CD4-positive, alpha-beta T cell treated with Interleukin-2 at 100 ng/mL for 4 hours (primary cell): ENCODE measurements around the gene NKAIN2.
"Not testable (repeated sequence)": the region's sequence is repeated elsewhere in the genome, so short reads cannot be mapped to it uniquely, and the experiment has no call there.

Experiments
- DNase-seq: peaks from one replicate; pipeline ENCODE4 v3.0.0-alpha.2; 2020; ENCODE audit warnings: low spot score

NKAIN2 gene

GRCh38 chr6:124099520-124099919, 295.9 kb downstream of the NKAIN2 start:
- no peak for DNase-seq

DNA sequence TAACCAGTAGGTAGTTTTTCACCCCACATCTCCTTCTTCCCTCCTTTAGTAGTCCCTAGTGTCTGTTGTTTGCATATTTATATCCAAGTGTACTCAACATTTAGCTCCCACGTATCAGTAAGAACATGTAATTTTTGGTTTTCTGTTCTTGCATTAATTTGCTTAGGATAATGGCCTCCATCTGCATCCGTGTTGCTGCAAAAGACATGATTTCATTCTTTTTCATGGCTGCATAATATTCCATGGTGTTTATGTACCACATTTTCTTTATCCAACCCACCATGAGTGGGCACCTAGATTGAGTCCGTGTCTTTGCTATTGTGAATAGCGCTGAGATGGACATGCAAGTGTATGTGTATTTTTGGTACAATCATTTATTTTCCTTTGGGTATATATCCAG, 306.8 kb downstream of the NKAIN2 start:
- DNase-seq, result no peak

DNA sequence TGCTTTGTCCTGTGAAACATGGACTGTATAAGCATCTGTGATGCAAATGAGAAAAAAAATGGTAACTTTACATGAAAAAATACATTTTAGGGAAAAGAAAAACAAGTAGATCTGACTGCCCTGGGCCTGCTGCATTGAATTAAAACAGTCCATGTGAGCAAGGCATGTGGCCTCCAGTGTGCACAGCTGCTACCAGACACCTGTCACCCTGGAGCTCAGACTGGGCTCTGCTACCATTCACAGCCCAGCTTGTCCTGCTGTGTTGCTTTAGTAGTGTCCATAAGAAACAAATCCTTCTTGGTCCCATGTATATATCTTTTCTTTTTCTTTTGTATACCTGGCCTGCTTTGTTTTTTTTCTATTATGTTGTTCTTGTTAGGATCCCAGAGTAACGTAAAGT, 315.9 kb downstream of the NKAIN2 start:
- no peak for DNase-seq

DNA sequence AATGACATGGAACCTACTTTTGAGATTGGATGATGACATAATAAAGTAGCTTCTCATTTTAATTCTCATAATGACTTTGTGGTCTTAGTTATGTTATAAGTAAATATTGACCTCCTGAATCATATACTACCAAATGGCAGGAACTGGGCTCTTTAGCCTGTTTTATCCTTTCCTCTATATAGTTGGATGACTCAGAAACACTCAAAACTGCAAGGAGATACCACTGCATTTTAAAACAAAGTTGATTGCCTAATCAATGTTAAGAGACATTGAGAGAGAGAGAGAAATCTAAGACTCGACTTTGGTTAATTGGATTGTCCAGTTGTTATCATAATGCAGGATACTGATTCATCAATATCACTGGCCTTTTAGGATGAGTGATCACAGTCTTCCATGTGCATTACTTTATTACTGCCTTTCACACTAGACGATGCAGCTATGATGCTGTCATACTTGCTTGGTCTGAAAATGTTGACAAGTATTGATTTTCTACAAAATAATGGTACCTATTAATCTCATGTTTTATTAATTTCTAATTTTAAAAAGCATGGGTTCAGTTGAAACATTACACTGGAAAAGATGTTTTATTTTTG, 320.0 kb downstream of the NKAIN2 start:
- DNase-seq, result no peak

GRCh38 chr6:124131259-124131658, 327.6 kb downstream of the NKAIN2 start:
- DNase-seq, result no peak

GRCh38 chr6:124131779-124132178, 328.1 kb downstream of the NKAIN2 start:
- no peak for DNase-seq

GRCh38 chr6:124132256-124132655, 328.6 kb downstream of the NKAIN2 start:
- DNase-seq, result no peak

GRCh38 chr6:124142852-124143251, 339.2 kb downstream of the NKAIN2 start:
- no peak for DNase-seq

DNA sequence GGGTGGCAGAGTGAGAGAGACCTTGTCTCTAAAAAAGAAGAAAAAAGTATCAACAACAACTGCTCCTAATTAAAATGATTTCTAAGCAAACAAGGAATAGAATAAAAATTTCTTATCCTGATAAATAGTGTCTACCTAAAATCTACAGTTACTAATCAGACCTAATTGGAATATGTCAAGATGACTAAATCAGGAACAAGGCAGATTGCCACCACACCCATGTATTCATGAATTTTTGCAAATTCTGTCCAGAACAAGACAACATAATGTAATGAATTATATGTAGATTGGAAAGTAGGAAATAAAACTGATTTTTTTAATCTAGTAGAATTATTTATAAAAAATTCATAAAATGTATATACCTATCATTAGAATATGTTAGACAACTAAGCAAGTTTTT, 339.8 kb downstream of the NKAIN2 start:
- no peak for DNase-seq

GRCh38 chr6:124147621-124148020, 344.0 kb downstream of the NKAIN2 start:
- no peak for DNase-seq

- DNase-seq, result no peak
These were observed 344.7 kb downstream of the NKAIN2 start for GRCh38 chr6:124148236-124148957.

- DNase-seq, result no peak
These were observed 346.0 kb downstream of the NKAIN2 start for GRCh38 chr6:124149646-124150045.

DNA sequence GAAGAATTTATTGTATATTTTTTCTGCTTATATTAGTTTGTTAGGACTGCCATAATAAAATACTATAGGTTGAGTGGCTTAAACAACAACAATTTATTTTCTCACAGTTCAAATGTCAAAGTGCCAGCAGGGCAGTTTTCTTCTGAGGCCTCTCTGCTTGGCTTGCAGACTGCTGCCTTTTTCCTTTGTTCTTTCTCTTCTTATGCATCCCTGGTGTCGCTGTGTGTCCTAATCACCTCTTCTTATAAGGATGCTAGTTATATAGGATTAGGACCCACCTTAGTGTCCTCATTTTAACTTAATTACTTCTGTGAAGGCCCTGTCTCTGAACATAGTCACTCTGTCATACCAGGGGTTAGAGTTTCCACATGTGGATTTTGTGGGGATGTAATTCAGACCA, 354.4 kb downstream of the NKAIN2 start:
- no peak for DNase-seq

- DNase-seq, result no peak
These were observed 360.0 kb downstream of the NKAIN2 start for GRCh38 chr6:124163676-124164075.

DNA sequence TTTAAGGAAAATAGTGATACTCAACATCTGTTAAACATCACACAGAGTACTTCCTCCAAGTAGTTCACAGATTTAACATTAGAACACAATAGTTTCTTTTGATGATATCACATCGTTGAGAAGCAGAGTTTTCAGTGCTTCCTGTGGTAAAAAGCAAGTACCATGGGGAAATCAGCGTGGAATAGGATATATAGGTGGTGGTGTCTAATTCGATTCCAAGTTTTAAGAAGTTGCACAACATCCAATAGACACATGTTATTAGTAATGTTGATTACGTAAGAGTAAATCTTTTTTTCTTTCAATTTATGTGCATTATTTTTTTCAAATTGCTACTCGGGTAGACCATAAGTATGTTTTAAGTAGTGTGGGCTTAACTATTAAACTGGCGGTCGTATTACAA, 360.7 kb downstream of the NKAIN2 start:
- no peak for DNase-seq

DNA sequence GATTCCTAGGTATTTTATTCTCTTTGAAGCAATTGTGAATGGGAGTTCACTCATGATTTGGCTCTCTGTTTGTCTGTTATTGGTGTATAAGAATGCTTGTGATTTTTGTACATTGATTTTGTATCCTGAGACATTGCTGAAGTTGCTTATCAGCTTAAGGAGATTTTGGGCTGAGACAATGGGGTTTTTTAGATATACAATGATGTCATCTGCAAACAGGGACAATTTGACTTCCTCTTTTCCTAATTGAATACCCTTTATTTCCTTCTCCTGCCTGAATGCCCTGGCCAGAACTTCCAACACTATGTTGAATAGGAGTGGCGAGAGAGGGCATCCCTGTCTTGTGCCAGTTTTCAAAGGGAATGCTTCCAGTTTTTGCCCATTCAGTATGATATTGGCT, 363.6 kb downstream of the NKAIN2 start:
- not testable (repeated sequence) for DNase-seq

DNA sequence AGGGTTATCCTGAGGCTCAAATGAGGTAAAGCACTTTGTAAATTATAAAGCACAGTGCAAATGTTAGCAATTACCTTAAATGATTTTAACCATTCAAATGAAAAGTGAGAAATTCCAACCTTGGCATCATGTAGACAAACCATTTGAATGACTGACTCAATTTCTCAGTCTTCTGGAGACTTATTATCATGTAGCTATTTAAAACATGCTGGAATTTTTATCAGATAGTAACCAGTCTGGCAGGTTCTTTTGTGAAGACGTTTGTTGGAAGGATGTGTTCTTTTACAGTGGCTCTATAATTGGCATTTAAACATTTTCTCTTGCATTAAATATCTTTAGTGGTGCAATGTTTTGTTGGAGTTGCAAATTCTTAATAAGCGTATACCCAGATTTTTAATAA, 386.6 kb downstream of the NKAIN2 start:
- no peak for DNase-seq

DNA sequence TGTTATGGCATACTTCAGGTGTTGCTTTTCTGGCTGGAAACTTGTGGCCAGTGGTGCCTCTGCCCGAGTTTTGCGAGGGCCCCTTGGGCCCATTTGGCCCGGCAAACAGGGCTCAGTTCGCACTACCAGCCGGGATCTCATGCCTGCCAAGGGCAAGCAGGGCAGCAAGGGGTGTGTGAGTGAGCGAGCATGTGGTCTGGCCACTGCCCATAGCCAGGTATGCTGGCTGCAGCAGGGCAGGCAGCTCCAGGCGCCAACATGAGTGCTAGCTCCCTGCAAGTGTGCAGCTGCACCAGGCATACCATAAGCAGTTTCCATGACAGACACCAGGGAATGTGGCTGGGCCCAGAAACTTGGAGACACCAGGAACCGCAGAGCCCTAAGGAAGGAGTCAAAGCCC, 389.5 kb downstream of the NKAIN2 start:
- no peak for DNase-seq

DNA sequence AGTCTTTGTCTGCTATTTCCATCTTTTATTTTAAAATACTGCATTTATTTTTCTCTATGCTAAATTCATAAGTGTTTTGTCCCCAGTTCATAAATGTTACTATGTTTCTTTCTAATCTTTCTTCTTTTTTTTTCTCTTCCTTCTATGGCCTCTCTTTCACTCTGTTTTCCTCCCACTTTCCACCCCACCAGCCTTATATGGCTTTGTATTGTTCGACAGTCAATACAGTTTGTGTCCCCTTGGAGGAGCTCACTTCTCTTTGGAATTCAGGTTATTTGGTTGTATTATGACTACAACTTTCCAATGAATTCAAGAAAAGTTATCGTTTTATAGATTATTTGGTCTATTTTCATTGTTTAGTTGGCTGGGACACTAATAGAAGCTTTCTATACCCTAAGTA, 393.5 kb downstream of the NKAIN2 start:
- no peak for DNase-seq

GRCh38 chr6:124199286-124199685, 395.6 kb downstream of the NKAIN2 start:
- no peak for DNase-seq

- DNase-seq, result no peak
These were observed 397.0 kb downstream of the NKAIN2 start for GRCh38 chr6:124200661-124201060.

GRCh38 chr6:124203101-124203811, 399.6 kb downstream of the NKAIN2 start:
- DNase-seq, result no peak

- no peak for DNase-seq
These were observed 400.1 kb downstream of the NKAIN2 start for GRCh38 chr6:124203812-124204167.

DNA sequence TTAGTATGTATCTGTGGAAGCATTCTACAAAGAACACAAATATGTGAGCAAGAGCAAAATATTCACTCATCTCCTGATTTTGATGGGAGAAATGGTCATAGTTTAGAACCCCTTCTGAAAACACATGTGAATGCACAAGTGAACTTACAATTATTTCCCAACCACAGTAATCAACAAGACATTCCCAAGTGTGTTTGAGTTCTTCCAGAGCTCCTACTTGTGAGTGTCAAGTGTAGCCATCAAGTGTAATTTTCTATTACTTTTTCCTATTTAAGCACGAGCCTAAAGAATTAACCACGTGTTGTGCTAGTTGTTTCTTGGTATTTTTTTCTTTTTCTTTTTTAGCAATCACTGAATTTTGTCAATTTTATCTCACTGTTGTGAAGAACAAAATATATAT, 402.3 kb downstream of the NKAIN2 start:
- no peak for DNase-seq
